ENCODE results near the gene ATXN7L1.

Gene ATXN7L1

DNA sequence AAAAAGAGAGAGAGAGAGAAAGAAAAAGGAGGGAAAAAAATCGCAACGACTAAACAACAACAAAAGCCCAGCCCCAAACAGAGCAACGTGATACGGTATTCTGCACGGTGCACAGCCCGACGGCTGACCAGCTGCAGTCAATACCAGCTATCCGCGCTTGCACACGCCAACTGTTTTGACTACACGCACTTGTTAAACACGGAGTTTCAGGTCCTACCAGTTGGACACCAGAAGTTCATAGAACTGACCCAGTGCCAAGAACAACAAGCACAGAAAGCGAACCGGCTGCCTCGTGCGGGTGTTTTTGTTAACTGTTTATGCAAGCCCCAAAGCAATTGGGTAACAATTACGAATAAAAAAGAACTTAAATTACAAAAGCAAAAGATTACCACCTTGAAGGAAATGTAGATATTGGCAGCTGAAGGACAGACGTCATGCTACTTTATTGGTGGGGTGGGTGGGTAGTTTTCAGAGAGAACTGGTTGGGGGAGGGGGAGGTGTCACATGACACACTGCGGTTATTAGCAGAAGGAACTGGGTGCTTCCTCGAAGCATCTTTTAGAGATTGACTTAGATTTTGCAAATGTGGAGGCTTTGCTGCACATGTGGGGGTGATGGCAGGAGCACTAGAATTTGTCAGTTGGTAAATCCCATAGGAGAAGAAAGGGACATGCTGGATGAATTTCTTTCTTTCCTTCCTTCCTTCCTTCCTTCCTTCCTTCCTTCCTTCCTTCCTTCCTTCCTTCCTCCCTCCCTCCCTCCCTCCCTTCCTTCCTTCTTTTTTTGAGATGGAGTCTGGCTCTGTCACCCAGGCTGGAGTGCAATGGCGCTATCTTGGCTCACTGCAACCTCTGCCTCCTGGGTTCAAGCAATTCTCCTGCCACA lies 184.5 kb downstream of the ATXN7L1 start:
- no peak for FAIRE-seq

DNA sequence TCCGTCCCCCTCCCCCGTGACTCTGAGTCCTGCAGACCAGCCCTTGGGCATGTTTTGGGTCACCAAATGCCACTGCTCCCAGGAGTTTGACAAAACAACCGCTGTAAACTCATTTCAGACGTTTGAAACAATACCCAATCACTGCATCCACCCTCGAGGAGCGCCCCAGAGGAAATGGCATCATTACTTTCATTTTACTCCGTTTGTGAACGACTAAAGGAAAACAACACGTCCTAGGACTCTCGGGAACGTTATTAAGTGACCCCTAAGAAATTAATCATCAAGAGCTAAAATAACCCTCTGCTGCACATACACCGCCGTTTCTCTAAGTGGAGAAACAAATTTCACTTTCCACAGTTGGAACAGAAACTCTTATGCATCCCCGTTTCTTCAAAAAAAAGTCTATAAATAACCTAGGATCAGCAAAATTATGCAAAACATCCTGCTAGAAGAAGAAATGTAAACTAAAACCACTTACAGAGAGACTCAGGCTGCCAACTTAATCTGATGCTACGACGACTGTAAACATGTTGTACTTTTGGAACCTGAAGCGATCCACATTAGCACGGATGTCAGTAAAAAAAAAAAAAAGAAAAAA lies 185.2 kb downstream of the ATXN7L1 start:
- FAIRE-seq = no peak

- FAIRE-seq = no peak
Observed at GRCh38 chr7:105690325-105690945, 186.0 kb downstream of the ATXN7L1 start.

- no peak for FAIRE-seq
Observed at GRCh38 chr7:105689067-105689819, 187.2 kb downstream of the ATXN7L1 start.

DNA sequence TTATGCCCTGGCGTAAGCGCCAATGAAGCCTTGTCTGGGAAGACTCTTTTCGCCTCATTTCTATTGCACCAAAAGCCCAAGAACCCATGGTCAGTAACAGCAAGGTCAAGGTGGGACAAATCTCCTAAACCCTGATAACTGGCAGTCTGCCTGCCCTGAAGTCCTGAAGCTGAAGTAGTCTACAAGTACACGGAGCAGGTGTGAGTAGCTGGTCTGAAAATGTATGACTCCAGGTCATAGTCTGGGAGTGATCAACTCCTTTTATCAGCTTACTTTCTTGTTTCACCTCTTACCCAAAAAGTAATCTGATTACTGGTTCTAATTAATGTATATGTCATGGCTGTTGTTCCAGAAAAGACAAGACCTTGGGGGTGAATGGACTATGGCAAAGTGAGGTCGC lies 187.8 kb downstream of the ATXN7L1 start:
- FAIRE-seq = no peak

- FAIRE-seq = no peak
Observed at GRCh38 chr7:105685161-105685560, 191.2 kb downstream of the ATXN7L1 start.

GRCh38 chr7:105682341-105683060 lies 193.9 kb downstream of the ATXN7L1 start:
- FAIRE-seq = no peak

GRCh38 chr7:105680505-105681187 lies 195.8 kb downstream of the ATXN7L1 start:
- FAIRE-seq = no peak

GRCh38 chr7:105678811-105679495 lies 197.4 kb downstream of the ATXN7L1 start:
- FAIRE-seq = no peak

DNA sequence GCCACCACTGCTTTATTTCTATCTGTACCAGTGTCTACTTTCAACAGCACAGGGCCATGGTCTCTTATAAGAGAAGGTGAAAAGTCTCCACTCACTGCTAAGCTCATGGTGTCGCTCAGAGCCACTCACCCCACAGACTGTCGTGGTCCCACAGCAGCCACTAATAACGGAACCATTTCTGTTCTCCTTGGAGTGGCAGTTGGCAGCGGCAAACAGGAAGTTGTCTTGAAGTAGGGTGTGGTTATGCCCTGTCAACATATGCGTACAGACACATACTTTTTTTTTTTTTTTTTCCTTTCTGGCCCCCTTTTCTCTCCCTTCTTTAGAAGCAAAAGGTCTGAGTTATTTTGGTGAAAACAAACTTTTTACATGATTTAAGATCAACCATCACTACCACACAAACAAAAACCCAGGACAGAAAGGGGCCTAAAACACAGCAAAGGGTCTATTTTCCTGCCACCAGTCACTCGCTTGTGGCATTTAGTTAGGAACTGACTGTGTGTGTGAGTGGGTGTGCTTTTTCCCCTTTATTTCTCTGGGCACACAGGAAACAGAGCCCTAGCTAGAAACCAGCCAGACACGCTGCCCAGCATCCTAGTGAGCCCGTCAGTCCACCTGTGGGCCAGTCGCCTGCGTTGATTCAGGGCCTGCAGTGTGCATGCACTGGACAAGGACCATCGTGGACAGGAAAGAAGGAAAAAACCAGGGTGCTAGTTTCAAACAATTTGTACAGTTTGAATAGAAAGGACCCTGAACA lies 198.4 kb downstream of the ATXN7L1 start:
- FAIRE-seq = no peak

- FAIRE-seq = no peak
Observed at GRCh38 chr7:105677410-105677730, 199.0 kb downstream of the ATXN7L1 start.

DNA sequence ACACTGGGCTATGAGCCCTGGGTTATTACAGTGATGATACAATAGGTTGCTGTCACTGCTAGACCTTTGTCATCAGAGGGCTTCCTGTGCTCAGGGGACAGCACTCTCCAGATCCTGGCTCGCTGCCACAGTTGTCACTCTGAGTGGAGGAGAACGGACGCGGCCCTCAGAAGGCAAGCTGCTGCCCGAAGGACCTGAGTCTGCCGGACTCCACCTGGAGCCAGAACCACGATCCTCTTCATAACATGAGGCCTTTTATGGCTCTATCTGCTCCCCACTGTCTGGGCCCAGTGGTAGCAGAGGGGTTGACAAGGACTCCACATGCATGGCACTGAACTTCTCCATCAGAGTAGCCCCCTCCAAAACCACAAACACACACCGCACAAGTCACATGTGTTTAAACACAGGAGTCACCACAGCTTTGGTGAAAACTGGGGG lies 200.4 kb downstream of the ATXN7L1 start:
- no peak for FAIRE-seq

DNA sequence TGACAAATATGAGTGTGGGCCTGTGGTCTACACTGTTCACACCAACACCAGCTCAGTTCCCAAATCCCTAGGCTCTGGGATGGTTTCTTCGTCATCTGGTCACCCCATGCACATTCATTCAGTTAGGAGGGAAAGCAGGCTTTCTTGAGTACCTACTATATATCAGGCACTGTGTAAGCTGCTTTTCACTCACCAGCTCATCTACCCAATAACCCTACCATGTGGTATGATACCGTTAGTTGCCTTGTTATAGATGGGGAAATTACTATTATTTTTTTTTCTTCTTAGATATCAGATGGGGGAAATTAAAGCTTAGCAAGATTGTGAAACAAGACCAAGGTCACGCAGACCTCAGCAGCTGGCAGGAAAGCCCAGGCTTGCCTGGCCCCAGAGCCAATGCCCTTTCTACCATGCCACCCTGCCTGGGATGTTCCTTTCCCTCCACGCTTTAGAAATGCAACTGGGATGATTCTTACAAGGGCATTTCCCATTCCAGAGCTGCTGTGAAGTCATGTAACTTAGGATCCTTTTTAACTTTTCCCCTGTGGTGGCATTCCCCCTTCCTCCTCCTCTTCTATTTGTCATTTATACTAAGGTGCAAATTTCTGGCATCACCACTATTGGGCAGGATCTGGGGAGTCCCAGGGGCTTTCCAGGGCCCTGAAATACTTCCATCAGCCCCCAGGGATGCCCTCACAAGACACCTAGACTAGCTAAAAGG lies 202.0 kb downstream of the ATXN7L1 start:
- no peak for FAIRE-seq

DNA sequence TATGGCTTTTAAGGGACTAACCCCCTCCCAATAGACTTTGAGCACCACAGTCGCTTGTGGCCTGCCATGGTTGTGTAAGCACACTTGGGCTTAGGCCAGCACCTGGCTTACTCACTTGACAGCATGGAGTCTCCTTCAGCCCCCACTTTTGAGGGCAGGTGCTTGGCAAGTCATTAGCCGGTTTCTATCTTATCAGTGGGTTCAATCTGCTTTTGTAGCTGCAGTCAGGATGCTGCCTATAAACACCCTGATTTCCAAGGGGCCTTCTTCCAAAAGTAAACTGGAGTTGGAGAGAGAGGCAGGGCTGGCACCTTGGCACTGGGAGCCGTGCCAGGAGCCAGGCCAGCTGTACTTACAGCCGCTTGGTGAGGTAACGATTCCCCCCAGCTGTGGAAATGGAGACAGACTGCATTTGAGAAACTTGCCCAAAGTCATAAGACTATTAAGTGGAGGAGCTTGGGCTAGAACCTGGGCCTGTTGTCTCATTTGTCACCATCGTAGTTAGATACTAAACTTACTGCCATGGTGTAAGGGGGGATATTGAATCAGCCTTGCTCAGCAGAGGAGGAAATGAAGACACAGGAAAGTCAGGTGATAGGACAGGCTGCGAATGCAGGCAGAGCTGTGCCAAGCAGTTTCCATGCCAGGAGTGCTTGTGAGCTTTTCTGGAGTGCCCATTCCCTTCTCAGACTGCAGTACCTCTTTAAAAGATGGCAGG lies 202.9 kb downstream of the ATXN7L1 start:
- FAIRE-seq = no peak

DNA sequence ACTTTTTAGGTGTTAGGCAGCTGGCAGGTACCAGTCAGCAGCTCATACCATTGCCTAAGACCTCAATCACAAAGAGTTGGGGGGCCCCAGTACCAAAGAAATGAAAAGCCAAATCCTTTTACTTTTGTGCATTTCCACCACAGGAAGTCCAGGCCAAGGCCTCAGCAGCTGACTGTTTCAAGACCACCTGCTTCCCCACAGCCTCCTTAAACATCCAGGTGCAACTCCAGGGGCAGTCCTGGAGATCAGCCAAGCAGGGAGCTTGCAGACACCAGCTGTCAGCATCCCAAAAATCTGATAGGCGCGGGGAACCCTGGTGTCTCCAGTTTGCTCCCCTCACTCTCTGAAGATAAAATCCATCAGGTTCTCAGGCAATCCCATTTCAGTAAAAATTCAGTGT lies 203.6 kb downstream of the ATXN7L1 start:
- no peak for FAIRE-seq

GRCh38 chr7:105666324-105666723 lies 210.1 kb downstream of the ATXN7L1 start:
- no peak for FAIRE-seq

DNA sequence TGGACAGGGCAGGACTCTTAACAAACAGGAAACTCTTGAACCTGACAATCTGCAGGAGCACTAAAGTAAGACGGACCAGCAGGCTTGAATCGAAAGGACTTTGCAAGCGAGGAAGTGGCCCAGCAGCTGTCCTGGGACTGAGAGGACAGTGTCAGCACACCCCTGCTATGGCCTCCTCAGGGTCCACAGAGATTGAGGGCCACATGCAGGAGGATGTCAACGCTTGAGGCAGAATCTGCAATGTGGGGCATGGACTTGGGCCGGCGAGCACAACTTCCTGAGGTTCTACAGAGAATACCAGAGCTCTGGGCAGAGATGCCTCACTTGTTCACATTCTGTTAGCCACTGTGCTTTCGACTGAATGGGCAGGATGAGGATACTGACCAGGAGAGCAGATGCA lies 210.7 kb downstream of the ATXN7L1 start:
- no peak for FAIRE-seq

DNA sequence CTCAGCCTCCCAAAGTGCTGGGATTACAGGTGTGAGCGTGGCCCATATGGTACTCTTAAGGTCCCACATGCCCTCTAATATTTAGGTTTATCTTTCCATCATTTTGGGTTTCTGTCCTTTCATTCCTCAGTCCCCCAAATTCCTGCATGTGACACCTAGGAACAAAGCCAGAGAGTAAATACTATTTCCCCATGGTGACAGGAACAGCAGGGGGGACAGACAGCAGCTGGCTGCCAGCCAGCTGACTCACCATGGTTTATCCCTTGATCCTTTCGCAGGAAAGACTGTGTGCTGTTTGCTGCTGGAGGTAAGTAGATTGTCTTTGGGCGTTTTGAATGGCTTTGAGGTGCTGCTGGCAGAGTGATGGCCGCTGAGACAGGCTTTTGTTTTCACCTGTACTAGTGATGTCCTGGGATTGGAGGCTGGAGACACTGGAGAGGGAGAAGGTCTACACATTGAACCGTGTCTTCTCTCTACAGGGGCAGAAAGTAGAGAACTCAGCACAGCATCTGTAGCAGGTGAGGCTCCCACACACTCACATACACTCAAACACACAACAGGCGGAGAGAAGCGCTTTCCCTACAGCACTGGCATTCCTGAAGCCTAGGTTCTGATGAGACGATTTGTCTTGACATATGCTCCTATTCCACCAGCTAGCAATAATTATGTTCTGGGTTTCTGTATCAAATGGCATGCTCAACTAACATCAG lies 211.4 kb downstream of the ATXN7L1 start:
- no peak for FAIRE-seq

DNA sequence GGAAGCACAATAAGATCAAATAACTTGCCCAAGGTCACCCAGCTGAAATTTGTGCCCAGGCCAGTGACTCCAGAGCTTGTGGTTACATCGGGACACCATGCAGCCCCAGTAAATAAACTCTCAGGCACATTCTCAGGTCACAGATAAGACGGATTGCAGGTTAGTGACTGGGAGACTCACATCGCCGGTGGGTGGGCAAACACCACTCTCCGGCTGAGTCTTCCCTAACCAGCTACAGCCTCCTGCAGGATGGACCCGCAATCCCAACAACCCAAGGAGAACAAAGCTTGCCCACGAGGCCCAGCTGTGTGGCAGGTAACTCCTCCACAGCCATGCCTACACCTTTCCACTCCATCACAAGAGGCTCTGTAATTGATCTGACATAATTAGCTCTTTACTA lies 213.4 kb downstream of the ATXN7L1 start:
- no peak for FAIRE-seq

Measured in A204.1 (cell line).